H1 (cell line): ENCODE data around the gene NR5A2. TPM values are rescaled to one million over a fixed set of nuclear protein-coding genes. Genes with fewer than 3 reads are reported as not detected.
A peak's percentile ranks its signal among the peaks of the same experiment; 100 is the strongest.

Source experiments
- CTCF ChIA-PET: fragments of 300-600 bp; sonication (Branson Sonifier 250); formaldehyde crosslinking; loops from one replicate; lab custom pipeline; 2021; ENCODE audit not compliant: partially characterized antibody; lab: Charles Lee
- POLR2A ChIA-PET: fragments of 300-600 bp; sonication (Branson Sonifier 250); formaldehyde crosslinking; loops from one replicate; lab custom pipeline; 2021; ENCODE audit warnings: inconsistent platforms; ENCODE audit not compliant: partially characterized antibody; lab: Charles Lee
- DNase-seq, 2 experiments: peaks; one replicate each; pipeline versions ENCODE4 v3.0.0 to v3.0.0-alpha.2; 2010 to 2022; ENCODE audit warnings: low spot score in 2 of 2, low read depth in 1 of 2, mixed read lengths in 1 of 2
- FAIRE-seq: peaks from 2 replicates; lab custom pipeline; 2011; peaks lifted over from hg19 to GRCh38; lab: Jason Lieb, UNC
- H2AFZ ChIP-seq: 2 replicates; pipeline ENCODE4 v1.8.1; 2012; ENCODE audit warnings: low read length, inconsistent platforms
- H2AK5ac ChIP-seq: 2 replicates; pipeline ENCODE4 v1.6.1; 2013; ENCODE audit warnings: low read depth, low read length
- H2BK120ac ChIP-seq: replicated peaks from 2 replicates; pipeline ENCODE3; 2013; ENCODE audit warnings: low read depth, low read length, inconsistent platforms
- H2BK12ac ChIP-seq: 2 replicates; pipeline ENCODE4 v1.6.1; 2013; ENCODE audit warnings: low read depth, low read length
- H2BK15ac ChIP-seq: 2 replicates; pipeline ENCODE4 v1.6.1; 2013; ENCODE audit warnings: low read length
- H2BK20ac ChIP-seq: 2 replicates; pipeline ENCODE4 v1.6.1; 2013; ENCODE audit warnings: low read length
- H2BK5ac ChIP-seq: 2 replicates; pipeline ENCODE4 v1.6.1; 2013; ENCODE audit warnings: low read depth, low read length
- H3K14ac ChIP-seq: 2 replicates; pipeline ENCODE4 v1.6.1; 2013; ENCODE audit warnings: inconsistent platforms; ENCODE audit not compliant: insufficient read length
- H3K18ac ChIP-seq: 2 replicates; pipeline ENCODE4 v1.6.1; 2013; ENCODE audit warnings: low read length; ENCODE audit errors: extremely low read depth
- H3K23ac ChIP-seq: 2 replicates; pipeline ENCODE4 v1.6.1; 2013; ENCODE audit warnings: inconsistent platforms; ENCODE audit not compliant: insufficient read length
- H3K23me2 ChIP-seq: 2 replicates; pipeline ENCODE4 v1.6.1; 2013; ENCODE audit warnings: low read depth, low read length
- H3K27ac ChIP-seq: 2 replicates; pipeline ENCODE4 v1.6.1; 2011; ENCODE audit warnings: low read depth, low read length, inconsistent platforms
- H3K27me3 ChIP-seq, 4 experiments: replicated peaks in 1 of 4; 1 replicate in 1 of 4; 2 replicates in 3 of 4; pipeline versions ENCODE4 v1.6.1 to v1.8.1; 2011 to 2013; ENCODE audit warnings: low read length in 3 of 4, mild to moderate bottlenecking in 3 of 4, inconsistent platforms in 2 of 4, mixed read lengths in 2 of 4, moderate library complexity in 1 of 4; ENCODE audit not compliant: control insufficient read depth in 3 of 4, insufficient read depth in 3 of 4; ENCODE audit errors: extremely low read depth in 1 of 4
- H3K36me3 ChIP-seq, 4 experiments: 2 replicates each; pipeline versions ENCODE4 v1.6.1 to v1.8.1; 2011 to 2013; ENCODE audit warnings: mild to moderate bottlenecking in 4 of 4, low read length in 3 of 4, moderate library complexity in 2 of 4, control low read depth in 1 of 4, inconsistent platforms in 1 of 4; ENCODE audit not compliant: insufficient read depth in 4 of 4, control insufficient read depth in 2 of 4
- H3K4ac ChIP-seq: replicated peaks from 2 replicates; pipeline ENCODE3; 2013; ENCODE audit warnings: low read length, low read depth, mixed read lengths, inconsistent platforms; ENCODE audit not compliant: insufficient read length
- H3K4me1 ChIP-seq, 4 experiments: replicated peaks in 1 of 4; 1 replicate in 1 of 4; 2 replicates in 3 of 4; pipeline versions ENCODE4 v1.6.1 to v1.8.1; 2011 to 2013; ENCODE audit warnings: low read length in 3 of 4, inconsistent platforms in 2 of 4, mixed read lengths in 1 of 4; ENCODE audit not compliant: insufficient read depth in 4 of 4, control insufficient read depth in 3 of 4
- H3K4me2 ChIP-seq, 2 experiments: 2 replicates each; pipeline versions ENCODE4 v1.6.1 to v1.8.1; 2011 to 2013; ENCODE audit warnings: low read depth in 2 of 2, low read length in 2 of 2, control low read depth in 1 of 2, inconsistent platforms in 1 of 2, mild to moderate bottlenecking in 1 of 2; ENCODE audit not compliant: insufficient read depth in 1 of 2
- H3K4me3 ChIP-seq, 4 experiments: fragments of 200-600, 300-600 bp in 1 of 4; sonication (generic), shearing (Covaris generic), sonication (Bioruptor Twin) in 1 of 4; 2 replicates each; pipeline versions ENCODE4 v1.5.1 to v1.8.1; 2011 to 2016; ENCODE audit warnings: low read length in 4 of 4, low read depth in 3 of 4, control low read depth in 2 of 4, inconsistent platforms in 2 of 4, mild to moderate bottlenecking in 2 of 4, mixed read lengths in 1 of 4, moderate library complexity in 1 of 4; ENCODE audit not compliant: insufficient read depth in 2 of 4; ENCODE audit errors: extremely low read depth in 1 of 4
- H3K56ac ChIP-seq: replicated peaks from 2 replicates; pipeline ENCODE3; 2013; ENCODE audit warnings: low read depth, mild to moderate bottlenecking, mixed read lengths, low read length, inconsistent platforms; ENCODE audit not compliant: insufficient read length
- H3K79me1 ChIP-seq: 2 replicates; pipeline ENCODE4 v1.6.1; 2013; ENCODE audit warnings: low read depth, low read length, control low read depth
- H3K79me2 ChIP-seq, 2 experiments: 2 replicates each; pipeline versions ENCODE4 v1.6.1 to v1.8.1; 2012 to 2013; ENCODE audit warnings: low read length in 2 of 2, mild to moderate bottlenecking in 2 of 2, inconsistent platforms in 1 of 2; ENCODE audit not compliant: insufficient read depth in 2 of 2, control insufficient read depth in 1 of 2
- H3K9ac ChIP-seq, 4 experiments: replicated peaks in 1 of 4; 1 replicate in 1 of 4; 2 replicates in 3 of 4; pipeline versions ENCODE4 v1.6.1 to v1.8.1; 2011 to 2013; ENCODE audit warnings: low read depth in 3 of 4, low read length in 3 of 4, control low read depth in 2 of 4, mild to moderate bottlenecking in 2 of 4, moderate library complexity in 2 of 4, inconsistent platforms in 1 of 4; ENCODE audit errors: extremely low read depth in 1 of 4
- H3K9me3 ChIP-seq, 2 experiments: 2 replicates each; pipeline versions ENCODE4 v1.6.1 to v1.8.1; 2012 to 2013; ENCODE audit warnings: mild to moderate bottlenecking in 2 of 2, moderate library complexity in 2 of 2, control low read depth in 1 of 2, inconsistent platforms in 1 of 2, low read depth in 1 of 2, low read length in 1 of 2, mixed read lengths in 1 of 2; ENCODE audit not compliant: insufficient read depth in 2 of 2
- H4K20me1 ChIP-seq, 2 experiments: replicated peaks in 1 of 2; 2 replicates each; pipeline versions ENCODE3 to v1.8.1; 2011 to 2013; ENCODE audit warnings: inconsistent platforms in 2 of 2, low read length in 2 of 2, mild to moderate bottlenecking in 1 of 2; ENCODE audit not compliant: insufficient read depth in 2 of 2, control insufficient read depth in 1 of 2
- H4K5ac ChIP-seq: 2 replicates; pipeline ENCODE4 v1.6.1; 2013; ENCODE audit warnings: low read length, low read depth, mixed read lengths, inconsistent platforms; ENCODE audit not compliant: insufficient read length
- H4K8ac ChIP-seq: 2 replicates; pipeline ENCODE4 v1.8.0; 2013; ENCODE audit warnings: mild to moderate bottlenecking, moderate library complexity, low read length, inconsistent platforms; ENCODE audit not compliant: insufficient read depth; ENCODE audit errors: extremely low read depth
- H4K91ac ChIP-seq: replicated peaks from 2 replicates; pipeline ENCODE3; 2013; ENCODE audit warnings: low read length, mixed read lengths, inconsistent platforms; ENCODE audit not compliant: insufficient read length
- CTBP2 ChIP-seq: IDR thresholded peaks from 2 replicates; pipeline ENCODE4 v1.7.0; 2011; ENCODE audit warnings: borderline replicate concordance, mild to moderate bottlenecking, moderate library complexity, mixed read lengths, low read length; ENCODE audit not compliant: insufficient read depth, insufficient read length
- GTF2F1 ChIP-seq: IDR thresholded peaks from 2 replicates; pipeline ENCODE4 v1.6.1; 2012; ENCODE audit warnings: low read depth, low read length, improper control_type of control experiment, borderline replicate concordance
- KDM5A ChIP-seq: fragments of 200-600 bp; IDR thresholded peaks from 2 replicates; pipeline ENCODE4 v1.7.1; 2012; ENCODE audit warnings: mild to moderate bottlenecking, low read length, inconsistent platforms, mixed read lengths
- MAX ChIP-seq: IDR thresholded peaks from 2 replicates; pipeline ENCODE4 v1.6.1; 2012; ENCODE audit warnings: inconsistent platforms
- RBBP5 ChIP-seq: IDR thresholded peaks from 2 replicates; pipeline ENCODE4 v1.7.1; 2012; ENCODE audit warnings: low read depth, mild to moderate bottlenecking, inconsistent platforms, low read length, moderate library complexity, borderline replicate concordance
- RNF2 ChIP-seq: fragments of 200-900, 300-1000 bp; sonication (generic); IDR thresholded peaks from 2 replicates; pipeline ENCODE4 v1.7.1; 2016; ENCODE audit warnings: borderline replicate concordance, low read depth, mild to moderate bottlenecking, antibody characterized with exemption, low read length; ENCODE audit not compliant: poor library complexity, severe bottlenecking; ENCODE audit errors: missing control alignments
- SRF ChIP-seq: IDR thresholded peaks from 2 replicates; pipeline ENCODE4 v1.6.1; 2011; ENCODE audit warnings: mild to moderate bottlenecking, low read depth, low read length, moderate library complexity
- SUZ12 ChIP-seq: fragments of 200-600 bp; sonication (generic); IDR thresholded peaks from 2 replicates; pipeline ENCODE4 v1.6.1; 2012; ENCODE audit warnings: mild to moderate bottlenecking, inconsistent platforms, low read length, moderate library complexity, mixed read lengths
- YY1 ChIP-seq: IDR thresholded peaks from 2 replicates; pipeline ENCODE4 v1.6.1; 2011; ENCODE audit warnings: low read depth, mild to moderate bottlenecking, low read length
- WGBS, 2 experiments: shearing (Covaris generic) in 1 of 2; methylation state at CpG; one replicate each; pipeline versions ENCODE4 v1.1.6 to v1.1.7; 2013 to 2015; ENCODE audit warnings: low lambda C conversion rate in 2 of 2, mixed read lengths in 2 of 2, inconsistent platforms in 1 of 2, low coverage in 1 of 2, missing lambda C conversion rate in 1 of 2; ENCODE audit not compliant: insufficient replicate concordance in 2 of 2, insufficient coverage in 1 of 2, insufficient read length in 1 of 2; ENCODE audit errors: extremely low coverage in 1 of 2, missing lambda C conversion rate in 1 of 2; 5-methylcytosine and 5-hydroxymethylcytosine counted together
- polyA plus RNA-seq, 7 experiments: library from polyadenylated mRNA; depleted of rRNA in 3 of 7; stranded (reverse) in 5 of 7; unstranded in 2 of 7; fragments of >200 nt in 5 of 7; fragments of 200-250 nt in 2 of 7; gene quantifications; 1 replicate in 5 of 7; 2 replicates in 1 of 7; 4 replicates in 1 of 7; pipeline versions ENCODE4 v1.2.1 to v1.2.3, GENCODE V29; 2011 to 2013; ENCODE audit warnings: missing spikeins in 2 of 7, mixed read lengths in 2 of 7
- total RNA-seq: library from RNA; stranded (reverse); fragmentation: NEBNext Ultra II Directional; extraction: Animal tissue kit (Norgen Biotek cat#: 25700); gene quantifications from 2 replicates; pipeline ENCODE4 v1.2.1, GENCODE V29; 2021

NR5A2 gene
- total and polyA plus RNA-seq, 2 of the 8 experiments (the other 6 are each of a cell fraction or from before 2014, with no cell fraction given): 1.7 to 11.6 TPM

GRCh38 chr1:200191993-200192392 is 164.5 kb downstream of the NR5A2 start:
- ChIA-PET CTCF (interaction anchor here (1.5 kb wide), 1 partner anchor 318 kb away, joined by 6 read pairs; no protein-coding TSS in a partner anchor), POLR2A (no interaction called here)
- Histone ChIP-seq H3K79me2 (no peaks in the 10 kb centered on the region), H2BK12ac (no peak overlapping the region), H3K14ac (peak overlapping the region; percentile 77), H3K79me1 (no peaks in the 10 kb centered on the region), H3K4me2 (no peak overlapping the region), H4K20me1 (no peaks in the 10 kb centered on the region), H3K23ac (no peak overlapping the region), H2BK20ac (no peak overlapping the region), H3K36me3 (no peaks in the 10 kb centered on the region), H3K4me1 (no peaks in the 10 kb centered on the region), H3K27ac (no peak overlapping the region), H3K9ac (no peak overlapping the region), H3K4ac (no peak overlapping the region), H4K8ac (no peak overlapping the region), H3K56ac (no peak overlapping the region), H3K9me3 (no peaks in the 10 kb centered on the region), H2BK120ac (no peak overlapping the region), H2AK5ac (no peak overlapping the region), H4K91ac (no peak overlapping the region), H3K4me3 (no peak overlapping the region), H3K27me3 (no peaks in the 10 kb centered on the region), H4K5ac (no peak overlapping the region), H3K18ac (no peak overlapping the region), H3K23me2 (no peaks in the 10 kb centered on the region), H2BK5ac (no peak overlapping the region), H2AFZ (no peak overlapping the region), H2BK15ac (no peak overlapping the region)
- FAIRE-seq (no peak), DNase-seq (no peak)
- no peak for TF ChIP-seq RBBP5
- TF ChIP-seq SRF: no peak
- TF ChIP-seq RNF2: no peak
- no peak for TF ChIP-seq CTBP2
- TF ChIP-seq KDM5A: no peak
- TF ChIP-seq GTF2F1: no peak
- no peak for TF ChIP-seq SUZ12
- TF ChIP-seq YY1: no peak
- TF ChIP-seq MAX: no peak
- 90% methylated on average over 3 of the region's 3 CpGs; no CpG with 5 or more reads in 1 of the 2 experiments for WGBS, 2 experiments
